Measurements from ENCODE around the gene OR12D1. TPM values are rescaled to one million over a fixed set of nuclear protein-coding genes. Genes with fewer than 3 reads are reported as not detected.
"Not testable (repeated sequence)": the region's sequence is repeated elsewhere in the genome, so short reads cannot be mapped to it uniquely, and the experiment has no call there.

Gene OR12D1
- total RNA-seq, 4 donors from 2014 or later: not detected

- H3K27me3 ChIP-seq: no peaks in the 10 kb centered on the region
- H3K36me3 ChIP-seq: no peaks in the 10 kb centered on the region
- H3K4me3 ChIP-seq: no peak overlapping the region
- H3K4me1 ChIP-seq: no peaks in the 10 kb centered on the region
- H3K9me3 ChIP-seq: no peaks in the 10 kb centered on the region
- no peak for TF ChIP-seq POLR2A (IDR thresholded peaks at IDR 0.05)
- no peak for TF ChIP-seq CTCF (IDR thresholded peaks at IDR 0.05)
- DNase-seq: no peak
- H3K27ac ChIP-seq: no peak overlapping the region
Observed at GRCh38 chr6:29426654-29427053, 11.9 kb downstream of the OR12D1 start.

- not testable (repeated sequence) for H3K27ac ChIP-seq, H3K4me3 ChIP-seq, H3K4me1 ChIP-seq, DNase-seq, H3K9me3 ChIP-seq, H3K27me3 ChIP-seq, H3K36me3 ChIP-seq
Observed at GRCh38 chr6:29436730-29437129, 22.0 kb downstream of the OR12D1 start.

GRCh38 chr6:29439006-29439405 lies 24.3 kb downstream of the OR12D1 start, which contains the start of gene OR10C1:
Gene OR10C1 (plus strand): TSS chr6:29439306. CDS start chr6:29440016, 710 bp downstream.
- TF ChIP-seq POLR2A (IDR thresholded peaks at IDR 0.05): no peak
- no peak for TF ChIP-seq CTCF (IDR thresholded peaks at IDR 0.05)
- no peak within 1 kb of the TSS for H3K4me3 ChIP-seq
- no peaks in the 10 kb centered on the region for H3K27me3 ChIP-seq
- DNase-seq: no peak
- H3K27ac ChIP-seq: no peak within 1 kb of the TSS
- no peaks in the 10 kb centered on the region for H3K9me3 ChIP-seq
- H3K36me3 ChIP-seq: no peaks in the 10 kb centered on the region
- H3K4me1 ChIP-seq: no peaks in the 10 kb centered on the region

- H3K27me3 ChIP-seq: no peaks in the 10 kb centered on the region
- no peaks in the 10 kb centered on the region for H3K4me1 ChIP-seq
- H3K4me3 ChIP-seq: no peak overlapping the region
- TF ChIP-seq POLR2A (IDR thresholded peaks at IDR 0.05): no peak
- no peak for TF ChIP-seq CTCF (IDR thresholded peaks at IDR 0.05)
- no peak overlapping the region for H3K27ac ChIP-seq
- H3K36me3 ChIP-seq: no peaks in the 10 kb centered on the region
- H3K9me3 ChIP-seq: no peaks in the 10 kb centered on the region
- no peak for DNase-seq
Observed at GRCh38 chr6:29442719-29443118, 28.0 kb downstream of the OR12D1 start.

- not testable (repeated sequence) for H3K27ac ChIP-seq, H3K36me3 ChIP-seq, H3K4me3 ChIP-seq, H3K27me3 ChIP-seq, DNase-seq, H3K9me3 ChIP-seq, H3K4me1 ChIP-seq
Observed at GRCh38 chr6:29444031-29444430, 29.3 kb downstream of the OR12D1 start.

- no peak for DNase-seq
- H3K4me3 ChIP-seq: no peak overlapping the region
- H3K36me3 ChIP-seq: no peaks in the 10 kb centered on the region
- TF ChIP-seq CTCF (IDR thresholded peaks at IDR 0.05) (no peak), POLR2A (IDR thresholded peaks at IDR 0.05) (no peak)
- H3K27ac ChIP-seq: no peak overlapping the region
- no peaks in the 10 kb centered on the region for H3K27me3 ChIP-seq
- H3K4me1 ChIP-seq: no peaks in the 10 kb centered on the region
- H3K9me3 ChIP-seq: no peaks in the 10 kb centered on the region
Observed at GRCh38 chr6:29447670-29448069, 32.9 kb downstream of the OR12D1 start.

- H3K9me3 ChIP-seq: no peaks in the 10 kb centered on the region
- no peaks in the 10 kb centered on the region for H3K36me3 ChIP-seq
- no peak overlapping the region for H3K27ac ChIP-seq
- H3K4me3 ChIP-seq: no peak overlapping the region
- DNase-seq: no peak
- H3K27me3 ChIP-seq: no peaks in the 10 kb centered on the region
- no peak for TF ChIP-seq POLR2A (IDR thresholded peaks at IDR 0.05)
- no peak for TF ChIP-seq CTCF (IDR thresholded peaks at IDR 0.05)
- H3K4me1 ChIP-seq: no peaks in the 10 kb centered on the region
Observed at GRCh38 chr6:29451471-29452193, 36.9 kb downstream of the OR12D1 start.
